Activated naive CD8-positive, alpha-beta T cell treated with anti-CD3 and anti-CD28 coated beads, Interleukin-2, amount 50 U/mL, for 16 hours (primary cell): ENCODE measurements around the gene TAS2R42.

Experiments
- DNase-seq: peaks from one replicate; pipeline ENCODE4 v3.0.0-alpha.2; 2020; ENCODE audit warnings: low read depth, low spot score

Gene TAS2R42

DNA sequence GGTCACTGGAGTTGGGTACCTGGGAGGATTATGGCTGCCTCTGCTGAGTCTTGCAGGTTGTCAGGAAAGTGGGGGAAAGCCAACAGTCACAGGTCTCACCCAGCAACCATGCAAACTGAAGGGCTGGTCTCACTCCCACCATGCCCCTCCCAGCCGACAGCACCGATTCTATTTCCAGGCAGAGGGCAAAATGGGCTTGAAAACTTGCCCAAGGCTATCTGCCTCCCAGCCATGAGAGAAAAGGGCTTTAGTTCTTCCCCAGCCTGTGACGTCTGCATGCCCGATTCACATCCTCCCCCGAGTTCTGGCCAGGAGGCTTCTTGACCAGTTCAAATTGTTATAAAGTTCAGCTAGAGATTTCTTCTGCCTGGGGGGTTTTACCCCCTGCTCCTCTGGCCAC, 42.4 kb downstream of the TAS2R42 start:
- DNase-seq: no peak

DNA sequence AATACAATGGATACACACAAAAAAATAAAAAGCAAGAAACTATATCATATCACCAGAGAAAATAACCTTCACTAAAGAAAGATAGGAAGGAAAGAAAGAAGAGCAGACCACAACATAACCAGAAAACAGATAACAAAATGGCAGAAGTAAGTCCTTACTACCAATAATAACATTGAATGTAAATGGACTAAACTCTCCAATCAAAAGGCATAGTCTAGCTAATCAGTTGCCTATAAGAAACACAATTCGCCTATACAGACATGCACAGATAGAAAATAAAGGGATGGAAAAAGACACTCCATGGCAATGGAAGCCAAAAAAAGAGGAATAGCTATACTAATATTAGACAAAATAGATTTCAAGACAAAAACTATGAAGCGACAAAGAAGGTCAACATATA, 43.4 kb downstream of the TAS2R42 start:
- DNase-seq: no peak

DNA sequence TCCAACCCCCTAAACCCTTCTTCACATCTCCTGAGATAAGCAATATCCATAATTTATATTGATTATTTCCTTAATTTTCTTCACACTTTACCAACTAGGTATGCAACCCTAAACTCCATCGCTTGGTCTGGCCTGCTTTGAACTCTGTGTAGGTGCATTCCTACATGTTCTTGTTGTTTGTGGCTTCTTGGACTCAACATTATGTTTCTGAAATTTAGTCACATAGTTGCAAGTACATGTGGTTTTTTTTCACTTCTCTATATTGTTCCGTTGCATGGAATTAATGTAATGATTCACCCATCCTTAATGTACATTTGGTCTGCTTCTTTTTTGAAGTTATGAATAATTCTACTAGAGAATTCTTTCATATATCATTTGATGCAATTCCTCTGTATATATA, 50.7 kb downstream of the TAS2R42 start:
- no peak for DNase-seq
